Stimulated activated CD4-positive, alpha-beta T cell treated with anti-CD3 and anti-CD28 coated beads, Interleukin-4, amount 100 ng/mL, for 4 hours (primary cell): ENCODE data around the gene JOSD2.

Experiments used
- DNase-seq, 2 experiments: peaks; one replicate each; pipeline ENCODE4 v3.0.0-alpha.2; 2020

The JOSD2 gene

DNA sequence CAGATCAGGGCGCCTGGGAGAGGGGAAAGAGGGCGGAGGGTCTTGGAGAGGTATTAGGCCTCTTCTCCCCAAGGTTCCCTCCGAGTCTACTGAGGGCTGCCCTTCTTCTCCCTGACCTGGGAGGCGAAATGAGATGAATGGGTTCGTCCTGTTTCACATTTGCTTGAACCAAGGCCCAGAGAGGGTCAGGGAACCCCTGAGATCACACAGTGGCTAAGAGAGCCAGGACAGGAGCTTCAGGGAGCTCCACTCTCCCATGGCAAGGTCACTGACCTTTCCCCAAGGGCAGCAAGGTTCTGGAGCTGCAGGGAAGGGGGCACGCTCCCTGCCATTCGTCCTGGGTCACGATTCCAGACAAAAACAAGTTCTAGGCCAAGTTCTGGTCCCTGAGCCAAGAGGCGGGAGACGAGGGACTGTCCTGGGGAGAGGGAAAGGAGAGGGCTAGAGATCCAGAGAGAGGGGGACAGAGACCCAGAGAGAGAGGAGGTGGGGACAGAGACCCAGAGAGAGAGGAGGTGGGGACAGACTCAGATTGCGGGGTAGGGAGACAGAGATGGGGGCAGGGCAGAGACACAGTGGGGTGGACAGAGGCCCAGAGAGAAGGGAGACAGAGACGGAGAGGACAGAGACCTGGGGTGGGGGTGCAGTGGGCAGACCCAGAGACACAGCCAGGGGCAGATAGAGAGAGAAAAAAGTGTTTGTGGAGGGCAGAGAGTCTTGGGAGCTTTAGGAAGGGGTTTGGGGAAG is 2.2 kb upstream of the JOSD2 start:
- no peak for DNase-seq

DNA sequence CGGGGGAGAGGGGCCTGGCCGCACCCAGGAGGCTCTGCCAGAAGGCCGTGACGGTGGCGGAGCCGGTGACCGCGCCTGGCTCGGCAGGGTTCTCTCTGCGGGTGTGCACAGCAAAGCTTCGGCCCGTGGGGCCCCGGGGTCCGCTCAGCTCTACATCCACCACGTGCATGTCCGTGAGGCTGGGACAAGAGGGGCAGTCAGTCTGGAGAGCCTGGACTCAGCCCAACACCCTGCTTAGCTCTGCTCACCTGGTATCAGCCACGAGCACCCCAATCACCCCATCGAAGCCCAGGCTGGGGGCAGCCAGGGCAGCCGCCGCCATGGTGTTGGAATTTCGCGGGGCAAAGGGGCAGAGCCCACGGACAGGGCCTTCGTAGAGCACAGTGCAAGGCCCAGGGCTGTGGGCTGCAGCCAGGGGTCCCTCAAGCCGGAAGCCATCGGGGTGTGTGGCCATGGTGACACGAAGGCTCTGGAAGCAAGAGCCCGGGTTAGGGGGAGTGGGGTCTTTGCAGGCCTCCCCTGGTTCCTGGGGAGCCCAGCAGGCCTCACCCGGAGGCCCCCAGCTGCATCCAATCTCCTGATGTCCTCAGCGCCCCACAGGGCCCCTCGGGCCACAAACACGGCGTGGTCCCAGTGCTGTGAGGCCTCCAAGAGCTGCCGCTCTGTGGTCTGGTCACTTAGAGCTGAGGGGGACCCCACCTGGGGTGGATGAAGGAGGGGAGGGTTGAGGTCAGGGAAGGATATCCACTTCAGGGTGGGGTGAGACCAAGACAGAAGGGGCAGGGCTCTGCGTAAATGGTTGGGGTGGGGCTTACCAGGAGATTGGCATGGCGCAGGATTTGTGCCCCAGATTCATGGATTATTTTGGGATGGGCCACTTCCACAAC is 1.4 kb upstream of the JOSD2 start:
- no peak for DNase-seq

DNA sequence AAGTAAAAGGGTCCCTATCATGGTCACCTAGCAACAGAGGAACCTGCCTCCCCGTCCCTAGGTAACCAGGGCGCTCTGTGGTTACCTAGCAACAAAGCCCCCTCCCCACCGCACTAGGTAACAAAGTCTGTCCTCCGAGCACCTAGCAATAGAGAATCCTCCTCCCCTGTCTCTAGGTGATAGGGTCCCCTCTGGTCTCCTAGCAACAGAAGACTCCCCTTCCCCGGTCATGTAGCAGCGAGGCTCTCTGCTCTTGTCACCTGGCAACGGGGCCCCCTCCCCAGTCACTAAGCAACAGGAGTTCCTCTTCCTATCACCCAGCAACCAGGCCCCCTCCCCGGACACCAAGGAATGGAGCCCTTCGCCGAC is 307 bp downstream of the JOSD2 start:
- no peak for DNase-seq

DNA sequence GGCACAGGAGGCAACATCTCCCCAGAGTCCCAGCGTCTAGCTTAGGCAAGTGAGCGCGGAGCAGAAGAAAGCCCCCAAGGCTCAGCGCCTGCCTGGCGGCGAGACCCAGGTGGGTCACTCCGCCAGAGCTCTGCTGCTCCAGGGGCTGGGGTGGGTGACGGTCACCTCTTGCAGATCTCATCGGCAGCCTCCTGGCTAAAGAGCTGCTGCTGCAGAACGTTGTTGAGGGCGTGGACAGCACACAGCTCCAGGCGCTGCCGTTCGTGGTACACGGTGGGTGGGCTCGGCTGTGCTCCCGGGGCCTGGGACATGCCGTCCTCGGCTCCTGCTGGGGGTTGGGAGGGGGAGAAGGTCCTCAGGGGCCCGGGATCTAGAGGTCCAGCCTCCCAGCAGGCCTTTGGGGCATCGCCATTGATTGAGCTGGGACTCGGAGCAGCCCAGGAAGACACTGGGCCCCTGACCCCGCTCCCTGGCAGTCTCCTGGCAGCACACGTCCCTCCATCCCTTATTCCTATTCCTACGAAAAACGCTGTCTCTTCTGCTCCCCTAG is 795 bp downstream of the JOSD2 start:
- DNase-seq: no peak

DNA sequence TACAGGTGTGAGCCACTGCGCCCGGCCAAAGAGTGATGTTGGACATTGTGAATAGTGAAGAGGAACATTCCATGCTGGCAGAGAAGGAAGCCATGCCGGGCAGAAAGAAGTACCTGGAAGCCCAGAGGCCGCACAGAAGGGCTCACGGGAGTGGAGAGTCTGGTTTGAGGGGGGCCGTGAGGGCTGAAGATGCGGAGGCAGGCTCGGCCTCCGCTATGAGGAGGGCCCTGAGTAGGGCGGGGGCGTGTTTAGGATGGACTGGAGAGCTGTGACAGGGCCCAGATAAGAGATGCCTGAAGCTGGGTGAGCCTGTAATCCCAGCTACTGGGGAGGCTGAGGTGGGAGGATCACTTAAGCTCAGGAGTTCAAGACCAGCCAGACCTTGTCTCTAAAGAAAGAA is 1.6 kb downstream of the JOSD2 start:
- no peak for DNase-seq

DNA sequence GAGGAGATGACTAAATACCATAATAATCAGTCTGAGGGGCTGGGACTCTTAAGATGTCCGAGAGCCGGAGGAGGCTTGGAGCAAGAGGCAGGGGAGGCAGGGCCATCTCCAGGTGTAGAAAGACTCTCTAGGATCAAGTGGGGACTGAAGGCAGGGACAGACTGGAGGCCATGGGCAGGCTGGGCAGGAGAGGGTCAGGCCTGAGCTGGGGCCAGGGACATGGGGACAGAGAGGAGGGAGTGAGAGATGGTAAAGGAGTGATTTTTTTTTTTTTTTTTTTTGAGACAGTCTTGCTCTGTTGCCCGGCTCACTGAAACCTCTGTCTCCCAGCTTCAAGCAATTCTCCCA is 2.2 kb downstream of the JOSD2 start:
- DNase-seq: no peak

DNA sequence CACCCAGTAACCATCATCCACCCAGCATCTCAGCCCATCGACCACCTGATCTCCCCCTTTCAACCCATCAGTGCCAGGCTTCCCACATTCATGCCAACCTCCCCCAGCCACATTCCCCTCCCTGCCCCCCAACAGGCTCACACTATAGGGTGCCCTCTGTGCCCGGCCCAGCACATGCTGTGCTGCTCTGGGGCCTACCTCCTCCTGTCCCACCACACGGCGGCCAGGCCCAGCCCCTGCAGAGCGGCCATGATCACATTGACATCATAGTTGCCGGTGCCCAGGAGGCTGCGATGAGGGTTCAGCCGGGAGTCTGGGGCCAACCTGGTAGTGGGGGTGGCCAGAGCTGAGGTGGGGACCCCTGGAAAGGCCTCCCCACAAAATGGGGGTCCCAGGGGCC is 3.6 kb downstream of the JOSD2 start:
- DNase-seq: no peak

DNA sequence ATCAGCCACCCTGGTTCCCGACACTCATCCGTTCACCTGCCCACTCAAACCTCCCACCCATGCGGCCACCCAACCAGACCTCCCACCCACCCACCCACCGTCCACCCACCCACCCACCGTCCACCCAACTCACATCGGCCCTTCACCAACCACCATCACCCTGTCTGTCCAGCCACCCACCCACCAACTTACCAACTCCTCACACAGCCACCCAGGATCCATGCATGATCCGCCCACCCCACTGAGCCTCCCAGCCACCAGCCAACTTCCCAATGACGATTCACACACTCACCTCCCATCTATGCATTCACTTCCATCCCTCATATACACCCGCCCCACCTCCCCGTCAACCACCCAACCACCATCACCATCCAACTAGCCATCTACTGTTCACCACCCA is 4.3 kb downstream of the JOSD2 start:
- no peak for DNase-seq

DNA sequence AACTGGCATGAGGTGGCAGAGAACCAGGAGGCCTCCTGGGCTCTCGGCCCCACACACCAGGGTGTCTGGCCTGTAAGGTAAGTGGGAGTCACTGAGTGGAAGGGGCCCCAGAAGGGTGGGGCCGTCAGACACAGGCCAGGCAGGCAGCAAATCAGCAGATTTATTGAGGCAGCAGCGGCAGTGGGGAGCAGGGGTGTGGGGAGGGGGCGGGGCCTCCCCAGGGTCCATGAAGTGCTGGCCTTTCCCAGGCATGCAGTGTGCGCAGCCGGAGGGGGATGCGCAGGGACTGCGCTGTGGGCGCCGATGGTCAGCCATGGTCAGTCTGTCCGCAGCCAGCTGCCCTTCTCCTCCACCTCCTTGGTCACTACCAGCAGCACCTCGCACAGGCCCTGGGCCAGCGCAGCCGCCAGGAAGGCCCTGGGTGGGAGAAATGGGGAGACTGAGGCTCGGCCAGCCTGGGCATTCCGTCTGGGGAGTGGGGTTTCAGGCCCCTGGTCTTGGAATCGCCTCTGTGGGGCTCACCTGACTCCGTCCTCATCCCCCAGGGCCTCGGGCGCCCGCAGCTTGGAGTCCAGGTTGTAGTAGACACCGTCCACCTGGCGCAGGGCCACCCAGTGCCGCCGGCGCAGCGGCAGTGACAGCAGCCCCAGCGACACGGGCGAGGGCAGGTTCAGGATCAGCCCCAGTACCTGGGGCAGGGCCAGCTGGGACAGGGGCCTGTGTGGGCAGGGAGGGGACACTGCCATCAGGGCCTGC is 5.0 kb downstream of the JOSD2 start:
- DNase-seq: no peak

DNA sequence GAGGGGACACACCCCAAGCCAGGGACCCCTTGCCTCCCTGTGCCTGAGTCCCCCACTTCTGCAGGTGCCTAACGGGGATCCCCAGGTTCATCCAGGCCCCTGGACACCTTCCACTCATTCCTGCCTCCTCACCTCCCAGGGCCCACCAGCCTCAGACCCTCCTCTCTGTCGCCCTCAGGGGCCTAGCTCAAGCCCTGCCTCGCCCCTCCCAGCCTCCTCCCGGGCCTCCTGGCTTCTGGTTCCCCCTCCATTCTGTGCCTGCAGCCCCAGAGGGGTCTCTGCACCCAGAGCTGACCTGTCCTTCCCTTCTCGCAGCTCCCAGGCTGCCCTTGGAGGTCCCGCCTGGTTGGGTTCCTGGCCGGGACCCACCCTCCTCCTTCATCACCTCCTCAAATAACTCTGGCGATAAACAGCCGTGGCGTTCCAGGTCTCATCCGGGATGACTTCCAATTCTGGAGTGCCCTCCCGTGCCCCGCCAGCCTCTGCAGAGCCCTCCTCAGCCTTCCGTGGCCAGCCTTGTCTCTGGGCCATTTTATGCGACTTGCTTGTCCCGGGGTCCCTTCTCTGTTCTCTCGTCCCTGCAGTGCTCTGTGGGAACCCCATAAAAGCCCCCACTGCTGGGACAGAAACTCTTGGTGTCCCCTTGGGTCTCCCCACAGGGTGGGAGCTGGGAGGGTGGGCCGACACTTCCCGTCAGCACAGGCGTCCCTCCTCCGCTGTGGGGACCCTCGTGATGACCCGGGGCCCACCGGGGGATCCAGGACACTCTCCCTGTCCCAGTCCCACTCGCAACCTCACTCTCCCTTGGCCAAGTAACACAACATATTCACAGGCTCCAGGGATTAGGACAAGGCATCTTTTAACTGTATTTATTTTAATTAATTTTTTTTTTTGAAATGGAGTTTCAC is 9.2 kb downstream of the JOSD2 start:
- DNase-seq: no peak

DNA sequence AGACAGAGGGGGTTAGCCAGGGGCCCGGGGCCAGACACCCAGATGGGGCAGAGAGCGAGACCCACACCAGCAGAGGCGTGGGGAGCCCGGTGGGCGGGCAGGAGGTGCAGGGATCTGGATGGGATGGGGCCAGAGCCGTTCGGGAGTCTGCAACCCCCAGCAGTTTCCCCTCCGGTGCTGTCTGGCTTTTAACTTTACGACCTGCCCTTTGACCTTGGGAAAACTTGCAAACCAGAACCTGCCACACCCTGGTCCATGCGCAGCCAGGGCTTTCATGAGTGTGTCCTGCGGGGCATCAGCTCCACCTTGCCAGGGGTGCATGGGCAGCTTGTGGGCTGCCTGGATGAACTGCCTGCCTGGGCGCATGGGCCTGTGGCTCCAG is 9.8 kb downstream of the JOSD2 start:
- DNase-seq: no peak

DNA sequence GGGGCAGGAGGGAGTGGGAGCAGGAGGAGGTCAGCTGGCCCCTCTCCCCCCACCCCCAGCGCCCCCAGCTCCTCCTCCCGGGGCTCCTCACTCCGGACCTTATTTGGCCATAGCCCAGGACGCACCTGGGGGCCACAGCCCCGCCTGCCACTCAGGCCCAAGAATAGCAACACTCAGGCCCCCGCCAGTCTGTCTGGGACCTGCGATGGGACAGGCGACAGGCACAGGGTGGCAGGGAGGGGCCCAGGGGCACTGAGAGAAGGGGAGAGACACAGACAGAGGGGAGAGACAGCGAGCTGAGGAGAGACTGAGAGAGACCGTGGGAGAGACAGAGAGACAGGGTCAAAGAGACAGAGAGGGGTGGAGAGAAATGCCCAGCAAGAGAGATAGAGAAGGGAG is 10.2 kb downstream of the JOSD2 start:
- DNase-seq: no peak

DNA sequence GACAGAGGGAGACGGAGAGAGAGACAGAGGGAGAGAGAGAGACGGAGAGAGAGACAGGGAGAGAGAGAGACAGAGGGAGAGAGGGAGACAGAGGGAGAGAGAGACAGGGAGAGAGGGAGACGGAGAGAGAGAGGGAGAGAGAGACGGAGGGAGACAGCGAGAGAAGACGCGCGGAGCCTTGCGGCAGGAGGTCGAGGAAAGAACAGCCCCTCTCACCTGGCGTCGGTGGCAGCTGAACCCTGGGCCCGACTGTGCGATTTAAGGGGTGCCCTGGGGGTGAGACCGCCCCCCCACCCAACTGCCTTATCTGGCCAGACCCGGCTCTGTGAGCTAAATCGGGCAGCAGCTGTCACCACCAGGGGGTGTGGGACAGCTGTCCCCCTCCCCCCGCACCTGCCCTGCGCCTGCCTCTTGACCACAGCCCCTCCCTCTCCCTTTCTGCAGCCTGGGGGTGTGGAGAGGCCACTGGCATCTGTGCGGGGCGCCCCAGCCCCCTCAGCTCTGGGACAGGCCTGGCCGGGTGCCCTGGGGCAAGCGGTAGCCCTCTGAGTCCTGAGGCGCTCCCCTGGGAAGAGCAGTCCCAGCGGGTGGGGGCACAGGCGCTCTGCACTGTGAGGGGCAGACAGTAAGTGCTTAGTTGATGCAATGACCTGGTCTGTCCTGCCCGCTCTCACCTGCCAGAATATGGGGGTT is 10.8 kb downstream of the JOSD2 start:
- DNase-seq: no peak

DNA sequence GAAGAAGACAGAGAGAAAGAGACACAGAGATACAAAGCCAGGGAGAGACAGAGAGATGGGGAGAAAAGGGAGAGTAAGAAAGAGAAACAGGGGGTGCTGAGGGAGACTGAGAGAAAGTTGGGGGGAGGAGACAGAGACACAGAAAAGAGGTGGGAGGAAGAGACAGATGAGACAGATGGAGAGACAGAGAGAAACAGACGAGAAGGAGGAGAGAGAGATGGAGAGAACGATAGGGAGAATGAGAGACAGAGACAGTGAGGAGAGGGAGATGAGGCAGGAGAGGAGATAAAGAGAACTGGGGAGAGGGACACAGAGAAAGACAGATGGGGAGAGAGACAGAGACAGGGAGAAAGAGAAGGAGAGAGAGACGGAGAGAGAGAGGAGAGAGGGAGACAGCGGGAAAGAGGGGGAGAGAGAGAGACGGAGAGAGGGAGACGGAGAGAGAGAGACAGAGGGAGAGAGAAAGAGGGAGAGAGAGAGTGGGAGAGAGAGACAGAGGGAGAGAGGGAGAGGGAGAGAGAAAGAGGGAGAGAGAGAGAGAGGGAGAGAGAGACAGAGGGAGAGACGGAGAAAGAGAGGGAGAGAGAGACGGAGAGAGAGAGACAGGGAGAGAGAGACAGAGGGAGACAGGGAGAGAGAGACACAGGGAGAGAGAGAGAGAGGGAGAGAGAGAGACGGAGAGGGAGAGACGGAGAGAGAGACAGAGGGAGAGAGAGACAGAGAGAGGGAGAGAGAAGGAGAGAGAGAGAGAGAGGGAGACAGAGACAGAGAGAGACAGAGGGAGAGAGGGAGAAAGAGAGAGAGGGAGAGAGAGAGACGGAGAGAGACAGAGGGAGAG is 12.6 kb downstream of the JOSD2 start:
- DNase-seq: no peak

DNA sequence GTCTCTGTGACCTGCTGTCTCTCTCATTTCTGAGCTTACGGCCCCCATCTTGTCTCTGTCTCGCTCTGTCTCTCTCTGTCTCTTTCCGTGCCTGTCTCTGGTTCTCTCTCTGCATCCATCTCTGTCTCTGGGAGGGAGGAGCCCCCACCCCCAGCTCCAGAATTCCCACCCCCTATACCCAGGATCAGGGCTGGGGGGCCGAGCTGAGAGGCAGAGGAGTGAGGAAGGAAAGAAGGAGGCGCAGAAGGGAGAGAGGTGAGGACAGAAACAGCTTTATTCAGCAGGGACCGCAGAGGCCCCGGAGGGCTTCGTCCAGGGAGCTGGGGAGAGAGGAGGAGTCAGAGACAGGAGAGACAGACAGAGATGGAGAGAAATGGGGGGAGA is 14.0 kb downstream of the JOSD2 start:
- DNase-seq: no peak

DNA sequence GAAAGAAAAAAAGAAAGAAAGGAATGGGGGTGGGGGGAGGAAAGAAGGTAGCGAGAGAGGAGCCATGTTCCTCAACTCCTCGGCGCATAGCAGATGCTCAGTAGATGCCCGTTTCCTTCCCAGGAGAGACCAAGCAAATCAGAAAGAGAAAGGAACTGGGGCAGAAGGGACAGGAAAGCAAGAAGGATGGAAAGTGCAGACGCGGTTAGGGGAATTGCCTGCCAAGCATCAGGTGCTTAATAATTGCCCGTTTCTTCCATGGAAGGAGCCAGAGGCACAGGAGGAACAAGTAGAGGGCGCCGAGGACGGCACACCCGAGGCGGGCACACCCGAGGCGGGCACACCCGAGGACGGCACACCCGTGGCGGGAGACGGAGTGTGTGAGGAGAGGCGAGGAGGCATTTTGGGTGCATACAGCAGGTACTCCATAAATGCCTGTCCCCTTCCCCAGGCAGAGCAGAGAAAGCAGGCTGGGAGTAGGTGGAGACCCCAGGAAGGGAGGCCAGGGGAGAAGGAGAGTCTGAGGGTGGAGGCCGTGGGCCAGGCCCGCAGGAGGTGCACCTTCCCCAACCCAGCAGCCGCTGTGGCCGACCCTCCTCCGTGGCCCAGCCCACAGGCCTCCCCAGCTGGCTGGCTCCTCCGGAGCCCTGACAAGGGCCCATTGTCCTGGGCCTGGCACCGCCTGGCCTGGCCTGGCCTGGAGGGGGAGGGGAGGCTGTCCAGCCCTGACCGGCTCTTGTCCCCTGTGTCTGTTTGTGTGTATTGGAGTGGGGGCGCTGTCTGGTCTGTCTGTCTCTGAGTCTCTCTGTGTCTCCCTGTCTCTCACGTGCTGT is 14.6 kb downstream of the JOSD2 start:
- no peak for DNase-seq

DNA sequence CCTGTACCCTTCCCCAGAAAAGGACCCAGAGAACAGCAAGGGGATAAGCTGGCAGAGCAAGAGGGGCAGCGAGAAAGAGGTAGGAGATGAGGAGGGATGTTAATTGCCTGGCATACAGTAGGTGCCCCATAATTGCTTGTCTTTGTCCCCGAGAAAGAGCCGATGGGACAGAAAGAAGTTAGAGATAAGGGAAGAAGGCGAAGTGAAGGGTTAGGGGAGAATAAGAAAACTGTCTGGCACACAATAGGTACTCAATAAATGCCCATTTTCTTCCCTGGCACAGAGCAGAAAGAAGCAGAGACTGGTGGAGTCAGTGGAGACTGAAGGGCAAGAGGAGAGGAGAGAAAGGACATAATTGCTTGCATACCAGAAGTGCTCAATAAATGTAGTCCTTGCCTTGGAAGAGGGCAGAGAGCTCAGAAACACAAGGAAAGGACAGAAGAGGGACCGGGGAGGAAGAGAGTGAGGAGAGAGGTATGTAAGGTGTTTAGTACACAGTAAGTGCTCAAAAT is 15.9 kb downstream of the JOSD2 start:
- DNase-seq: no peak

DNA sequence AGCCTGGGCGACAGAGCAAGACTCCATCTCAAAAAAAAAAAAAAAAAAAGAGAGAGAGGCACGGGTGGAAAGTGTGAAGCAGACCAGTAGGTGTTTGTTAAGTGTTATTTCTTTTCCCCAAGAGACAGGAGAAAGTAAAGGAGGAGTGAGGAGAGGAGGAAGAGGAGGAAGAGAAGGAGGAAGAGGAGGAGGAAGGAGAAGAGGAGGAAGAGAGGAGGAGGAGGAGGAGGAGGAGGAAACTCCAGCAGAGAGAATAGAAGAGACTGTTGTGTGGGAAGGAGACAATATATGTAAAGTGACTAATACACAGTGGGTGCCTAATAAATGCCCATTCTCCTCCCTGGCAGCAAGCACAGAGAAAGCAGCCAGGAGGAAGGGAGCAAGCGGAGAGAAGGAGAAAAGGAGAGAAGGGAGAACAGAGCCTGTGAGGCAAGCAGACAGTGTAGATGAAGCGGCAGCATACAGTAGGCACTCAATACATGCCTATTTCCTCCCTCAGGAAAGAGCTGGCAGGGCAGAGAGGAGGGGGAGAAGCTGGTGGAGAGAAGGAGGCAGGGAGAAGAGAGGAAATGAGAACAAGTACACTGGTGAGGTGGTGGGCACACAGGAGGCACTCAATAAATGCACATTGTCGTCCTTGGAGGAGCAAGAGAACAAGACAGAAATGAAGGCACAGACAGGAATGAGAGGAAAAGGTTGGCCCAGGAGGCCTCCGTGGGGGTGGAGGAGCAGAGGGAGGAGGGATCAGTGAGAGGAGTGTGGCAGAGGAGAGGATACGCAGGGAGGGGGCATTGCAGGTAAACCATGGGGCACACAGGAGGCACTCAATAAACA is 16.6 kb downstream of the JOSD2 start:
- no peak for DNase-seq

DNA sequence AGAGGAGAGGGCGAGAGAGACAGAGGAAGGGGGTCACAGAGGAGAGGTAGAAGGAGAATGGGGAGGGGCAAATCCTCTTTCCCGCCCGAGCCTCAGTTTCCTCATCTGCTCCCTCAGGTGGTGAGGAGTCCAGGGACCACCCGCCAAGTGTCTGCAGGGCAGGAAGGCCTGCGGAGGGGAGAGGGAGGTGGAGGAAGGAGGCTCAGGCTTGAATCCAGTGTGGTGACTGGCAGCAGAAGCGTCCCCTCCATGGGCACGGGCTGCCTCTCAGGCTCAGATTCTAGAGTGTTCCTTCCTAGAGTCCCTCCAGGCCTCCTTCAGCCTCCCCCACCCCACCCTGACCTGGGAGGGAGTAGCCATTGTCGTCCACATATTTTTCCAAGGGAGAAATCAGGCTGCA is 17.8 kb downstream of the JOSD2 start:
- no peak for DNase-seq
